Peyer's patch (tissue), 4 donors: Measurements from ENCODE around the gene LRCOL1. TPM values are rescaled to one million over a fixed set of nuclear protein-coding genes. Genes with fewer than 3 reads are reported as not detected.

ENCODE experiments used
- DNase-seq, 3 donors: peaks; one replicate each; pipeline ENCODE4 v3.0.0-alpha.2; 2017 to 2019
- H3K27ac ChIP-seq, 4 donors: fragments of 200-600 bp; sonication (generic); one replicate each; pipeline ENCODE4 v1.5.1; 2016 to 2019
- H3K27me3 ChIP-seq, 2 donors: fragments of 200-600 bp; sonication (generic); one replicate each; pipeline ENCODE4 v1.5.1; 2019
- H3K36me3 ChIP-seq, 3 donors: fragments of 200-600 bp; sonication (generic); one replicate each; pipeline ENCODE4 v1.5.1; 2016 to 2019
- H3K4me1 ChIP-seq, 4 donors: fragments of 200-600 bp; sonication (generic); one replicate each; pipeline ENCODE4 v1.5.1; 2016 to 2019
- H3K4me3 ChIP-seq, 4 donors: fragments of 200-600 bp; sonication (generic); 1 replicate in 3 of 4; 2 replicates in 1 of 4; pipeline ENCODE4 v1.5.1; 2016 to 2019; ENCODE audit warnings: mild to moderate bottlenecking in 1 of 4
- H3K9me3 ChIP-seq, 4 donors: fragments of 200-600 bp; sonication (generic); one replicate each; pipeline ENCODE4 v1.5.1; 2016 to 2019; ENCODE audit warnings: mild to moderate bottlenecking in 1 of 4
- POLR2A ChIP-seq, 2 donors: fragments of 450-650 bp; IDR thresholded peaks; one replicate each; pipeline ENCODE4 v1.5.1; 2017; ENCODE audit warnings: antibody characterized with exemption in 2 of 2, mild to moderate bottlenecking in 2 of 2, moderate library complexity in 2 of 2
- total RNA-seq, 4 donors: library from RNA; depleted of rRNA; stranded (reverse); fragments of >200 nt; gene quantifications; one replicate each; pipeline ENCODE4 v1.1.0, GENCODE V29; 2016
- TF ChIP-seq, protein P1 (sequence below), 6 experiments: fragments of 450-650 bp in 4 of 6; fragments of 200-600 bp in 2 of 6; sonication (generic) in 1 of 6; IDR thresholded peaks; one replicate each; pipeline ENCODE4 v1.5.1; 2017 to 2019; ENCODE audit warnings: antibody characterized with exemption in 6 of 6, mild to moderate bottlenecking in 3 of 6, moderate library complexity in 1 of 6

The LRCOL1 gene
- total RNA-seq, 4 donors from 2014 or later = not detected

DNA sequence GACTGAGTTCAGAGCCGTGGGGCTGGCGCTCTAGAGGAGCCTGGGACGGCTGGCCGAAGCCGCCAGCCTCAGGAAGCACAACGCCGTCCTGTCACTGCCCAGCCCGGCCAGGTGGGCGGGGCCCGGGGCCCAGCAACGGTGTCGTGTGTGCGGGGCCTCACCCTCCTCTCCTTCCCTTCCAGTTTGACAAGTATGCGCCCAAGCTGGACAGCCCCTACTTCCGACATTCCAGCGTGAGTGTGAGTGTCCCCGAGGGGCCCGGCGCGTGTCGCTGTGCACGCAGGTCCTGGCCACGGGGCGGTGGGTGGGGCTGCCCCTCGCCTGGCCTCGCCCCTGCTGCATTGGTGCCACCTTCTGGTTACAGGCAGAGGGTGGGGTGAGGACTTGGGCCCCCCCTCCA, 38.3 kb downstream of the LRCOL1 start:
- no peaks in the 10 kb centered on the region for H3K4me1 ChIP-seq
- H3K9me3 ChIP-seq = no peaks in the 10 kb centered on the region
- H3K27ac ChIP-seq = no peak overlapping the region
- no peak for DNase-seq
- H3K27me3 ChIP-seq = no peaks in the 10 kb centered on the region
- H3K36me3 ChIP-seq = peaks cover 0 to 58% (median 0%) of the 10 kb centered on the region in 3 donors
- TF ChIP-seq POLR2A (IDR thresholded peaks at IDR 0.05) = no peak
- TF ChIP-seq, protein P1, sequence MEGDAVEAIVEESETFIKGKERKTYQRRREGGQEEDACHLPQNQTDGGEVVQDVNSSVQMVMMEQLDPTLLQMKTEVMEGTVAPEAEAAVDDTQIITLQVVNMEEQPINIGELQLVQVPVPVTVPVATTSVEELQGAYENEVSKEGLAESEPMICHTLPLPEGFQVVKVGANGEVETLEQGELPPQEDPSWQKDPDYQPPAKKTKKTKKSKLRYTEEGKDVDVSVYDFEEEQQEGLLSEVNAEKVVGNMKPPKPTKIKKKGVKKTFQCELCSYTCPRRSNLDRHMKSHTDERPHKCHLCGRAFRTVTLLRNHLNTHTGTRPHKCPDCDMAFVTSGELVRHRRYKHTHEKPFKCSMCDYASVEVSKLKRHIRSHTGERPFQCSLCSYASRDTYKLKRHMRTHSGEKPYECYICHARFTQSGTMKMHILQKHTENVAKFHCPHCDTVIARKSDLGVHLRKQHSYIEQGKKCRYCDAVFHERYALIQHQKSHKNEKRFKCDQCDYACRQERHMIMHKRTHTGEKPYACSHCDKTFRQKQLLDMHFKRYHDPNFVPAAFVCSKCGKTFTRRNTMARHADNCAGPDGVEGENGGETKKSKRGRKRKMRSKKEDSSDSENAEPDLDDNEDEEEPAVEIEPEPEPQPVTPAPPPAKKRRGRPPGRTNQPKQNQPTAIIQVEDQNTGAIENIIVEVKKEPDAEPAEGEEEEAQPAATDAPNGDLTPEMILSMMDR (IDR thresholded peaks at IDR 0.05) = no peak
- no peak overlapping the region for H3K4me3 ChIP-seq

DNA sequence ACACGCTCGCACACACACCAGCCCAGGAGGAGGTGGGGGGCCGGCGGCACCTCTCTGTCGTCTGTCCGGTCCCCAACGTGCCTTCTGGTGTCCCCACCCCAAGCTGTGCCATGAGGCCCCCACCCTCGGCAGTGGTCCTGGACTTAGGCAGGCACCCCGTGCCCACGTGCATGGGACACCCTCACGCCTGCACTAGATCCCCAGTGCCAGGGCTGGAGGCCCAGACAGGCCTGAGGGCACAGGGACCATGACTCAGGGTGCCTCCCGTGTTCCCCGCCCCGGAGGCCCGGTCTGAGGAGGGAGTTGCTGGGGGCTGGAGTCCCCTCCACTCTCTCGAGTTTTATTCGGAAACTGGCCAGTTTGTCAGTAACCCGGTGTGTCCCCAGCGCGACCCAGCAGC, 38.8 kb downstream of the LRCOL1 start:
- Histone ChIP-seq H3K36me3 (peaks cover 0 to 53% (median 0%) of the 10 kb centered on the region in 3 donors), H3K27me3 (no peaks in the 10 kb centered on the region), H3K4me3 (no peak overlapping the region), H3K9me3 (no peaks in the 10 kb centered on the region), H3K4me1 (no peaks in the 10 kb centered on the region), H3K27ac (no peak overlapping the region)
- DNase-seq = no peak
- no peak for TF ChIP-seq POLR2A (IDR thresholded peaks at IDR 0.05)
- TF ChIP-seq, protein P1 (IDR thresholded peaks at IDR 0.05) = no peak

DNA sequence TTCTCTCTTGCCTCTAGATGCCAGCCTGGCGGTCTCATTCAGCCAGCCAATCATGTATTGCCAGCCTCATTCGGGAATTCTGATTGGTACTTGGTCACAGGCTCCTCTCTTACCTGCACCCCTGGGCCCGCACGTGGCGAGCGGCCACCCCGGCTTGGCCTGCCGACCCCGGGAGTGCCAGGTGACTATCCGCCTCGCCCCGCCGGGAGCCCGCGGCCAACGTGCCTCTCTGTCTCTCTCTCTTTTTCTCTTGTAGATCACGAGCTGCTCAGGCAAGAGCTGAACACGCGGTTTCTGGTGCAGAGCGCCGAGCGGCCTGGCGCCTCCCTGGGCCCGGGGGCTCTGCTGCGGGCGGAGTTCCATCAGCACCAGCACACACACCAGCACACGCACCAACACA, 39.3 kb downstream of the LRCOL1 start:
- no peak for DNase-seq
- Histone ChIP-seq H3K4me1 (no peaks in the 10 kb centered on the region), H3K4me3 (no peak overlapping the region), H3K27ac (no peak overlapping the region), H3K36me3 (peaks cover 0 to 48% (median 0%) of the 10 kb centered on the region in 3 donors), H3K27me3 (no peaks in the 10 kb centered on the region), H3K9me3 (no peaks in the 10 kb centered on the region)
- TF ChIP-seq, protein P1 (IDR thresholded peaks at IDR 0.05) = no peak
- TF ChIP-seq POLR2A (IDR thresholded peaks at IDR 0.05) = no peak

DNA sequence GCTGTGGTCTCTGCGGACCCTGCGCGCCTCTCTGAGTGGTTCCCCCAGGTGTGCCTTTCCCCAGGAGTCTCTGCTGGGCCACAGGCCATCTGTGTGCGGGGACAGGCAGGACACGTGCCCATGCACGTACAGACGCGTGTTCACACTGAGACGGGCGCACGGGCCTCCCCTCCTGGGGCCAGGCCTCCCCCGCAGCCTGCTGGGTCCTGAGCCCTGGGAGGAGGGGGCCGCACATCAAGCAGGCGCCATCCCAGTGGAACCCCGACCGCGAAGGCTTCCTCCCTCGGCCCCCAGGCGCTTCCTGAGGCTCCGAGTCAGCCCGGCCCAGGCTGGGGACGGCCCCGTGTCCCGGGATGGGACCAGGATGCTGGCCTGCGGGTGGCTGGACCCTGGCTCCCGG, 39.7 kb downstream of the LRCOL1 start:
- Histone ChIP-seq H3K4me1 (no peaks in the 10 kb centered on the region), H3K4me3 (no peak overlapping the region), H3K9me3 (no peaks in the 10 kb centered on the region), H3K27me3 (no peaks in the 10 kb centered on the region), H3K27ac (no peak overlapping the region), H3K36me3 (peaks cover 0 to 45% (median 0%) of the 10 kb centered on the region in 3 donors)
- TF ChIP-seq, protein P1 (IDR thresholded peaks at IDR 0.05) = no peak
- DNase-seq = no peak

DNA sequence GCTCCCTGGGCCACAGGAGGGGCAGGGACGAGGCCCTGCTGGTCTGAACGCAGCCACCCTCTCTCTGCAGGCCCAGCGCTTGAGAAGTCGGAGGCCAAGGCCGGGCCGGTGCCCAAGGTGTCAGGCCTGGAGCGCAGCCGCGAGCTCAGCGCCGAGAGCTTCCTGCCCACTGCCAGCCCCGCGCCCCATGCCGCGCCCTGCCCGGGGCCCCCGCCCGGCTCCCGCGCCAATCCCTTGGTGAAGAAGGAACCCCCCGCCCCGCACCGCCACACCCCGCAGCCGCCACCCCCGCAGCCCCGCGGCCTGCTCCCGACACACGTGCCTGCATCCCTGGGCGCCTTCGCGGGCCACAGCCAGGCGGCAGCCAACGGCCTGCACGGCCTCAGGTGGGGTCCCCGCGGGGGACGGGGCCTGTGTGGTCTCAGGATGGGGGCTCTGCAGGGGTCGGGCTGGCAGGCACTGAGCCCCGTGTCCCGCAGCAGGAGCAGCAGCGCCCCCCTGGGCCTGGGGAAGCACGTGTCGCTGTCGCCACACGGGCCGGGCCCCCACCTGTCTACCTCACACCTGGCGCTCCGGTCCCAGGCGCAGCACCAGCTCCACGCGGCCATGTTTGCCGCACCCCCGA, 40.4 kb downstream of the LRCOL1 start:
- peaks cover 0 to 47% (median 0%) of the 10 kb centered on the region in 3 donors for H3K36me3 ChIP-seq

More for the DNA sequence above, 40.4 kb downstream of the LRCOL1 start:
- H3K4me3 ChIP-seq = no peak overlapping the region
- no peaks in the 10 kb centered on the region for H3K27me3 ChIP-seq
- DNase-seq = no peak
- TF ChIP-seq, protein P1 (IDR thresholded peaks at IDR 0.05) = no peak
- TF ChIP-seq POLR2A (IDR thresholded peaks at IDR 0.05) = no peak
- no peak overlapping the region for H3K27ac ChIP-seq
- no peaks in the 10 kb centered on the region for H3K9me3 ChIP-seq
- H3K4me1 ChIP-seq = no peaks in the 10 kb centered on the region
